Right lobe of liver (tissue), 6 donors: ENCODE data around the gene DEFB132. TPM values are rescaled to one million over a fixed set of nuclear protein-coding genes. Genes with fewer than 3 reads are reported as not detected.

Experiments used
- ATAC-seq, 4 donors: fragments of 200-7000 bp; cut with Tn5 transposase; one replicate each; pipeline ENCODE4 v1.9.1; 2020; ENCODE audit warnings: mild to moderate bottlenecking in 4 of 4, moderate library complexity in 4 of 4
- DNase-seq, 3 donors: peaks; one replicate each; pipeline ENCODE4 v3.0.0-alpha.2; 2020
- H3K27ac ChIP-seq, 3 donors: fragments of 200-600 bp; one replicate each; pipeline ENCODE4 v1.8.0; 2022
- H3K27me3 ChIP-seq, 2 donors: fragments of 200-600 bp; one replicate each; pipeline ENCODE4 v1.8.0; 2022
- H3K36me3 ChIP-seq, 4 donors: fragments of 200-600 bp; sonication (generic) in 1 of 4; one replicate each; pipeline versions ENCODE4 v1.5.1 to v1.8.0; 2017 to 2022; ENCODE audit warnings: control low read depth in 1 of 4
- H3K4me1 ChIP-seq, 4 donors: fragments of 200-600 bp; sonication (generic) in 1 of 4; one replicate each; pipeline versions ENCODE4 v1.5.1 to v1.8.0; 2017 to 2022; ENCODE audit warnings: control low read depth in 1 of 4
- H3K4me3 ChIP-seq, 3 donors: fragments of 200-600 bp; one replicate each; pipeline ENCODE4 v1.8.0; 2022
- H3K9me3 ChIP-seq, 4 donors: fragments of 200-600 bp; sonication (generic) in 1 of 4; one replicate each; pipeline versions ENCODE4 v1.5.1 to v1.8.0; 2017 to 2022; ENCODE audit warnings: control low read depth in 1 of 4
- POLR2A ChIP-seq: fragments of 450-650 bp; IDR thresholded peaks from one replicate; pipeline ENCODE4 v1.6.1; 2017; ENCODE audit warnings: antibody characterized with exemption, mild to moderate bottlenecking
- WGBS: methylation state at CpG from one replicate; pipeline ENCODE4 v1.1.6; 2018; ENCODE audit warnings: low coverage, low lambda C conversion rate; ENCODE audit not compliant: insufficient coverage; ENCODE audit errors: missing lambda C conversion rate; 5-methylcytosine and 5-hydroxymethylcytosine counted together
- intact Hi-C, 2 donors: fragments of 100-400 bp; cut with DNase I; formaldehyde crosslinking; loops; one replicate each; pipeline versions ENCODE4 v1.11.2 to v1.14.1; 2022
- total RNA-seq, 6 experiments: library from RNA; depleted of rRNA in 2 of 6; stranded (reverse); fragments of >200 nt in 2 of 6; fragmentation: NEBNext Ultra II Directional in 3 of 6; extraction: Animal tissue kit (Norgen Biotek cat#: 25700) in 3 of 6; gene quantifications; one replicate each; pipeline versions ENCODE4 v1.1.0 to v1.2.4, GENCODE V29; 2016 to 2023
- TF ChIP-seq, protein P1 (sequence below), 4 donors: fragments of 200-600 bp in 3 of 4; fragments of 450-650 bp in 1 of 4; IDR thresholded peaks; one replicate each; pipeline versions ENCODE4 v1.5.1 to v1.8.0; 2016 to 2022; ENCODE audit warnings: antibody characterized with exemption in 4 of 4, mild to moderate bottlenecking in 2 of 4
- donor health status: DM: no; HTN: yes; CAD: no.
- donor health status: DM: no; HTN: no; CAD: no.
- donor health status: DM: no; HTN: no; CAD: no.
- donor health status: DM: no; HTN: yes; CAD: no.
- donor health status: DM: no; HTN: yes; CAD: no.

Gene DEFB132
- total RNA-seq, 6 experiments from 2014 or later = 0.30 to 0.35 (median 0.31) TPM; not detected in 3

GRCh38 chr20:300345-300990 lies 42.9 kb downstream of the DEFB132 start:
- ATAC-seq = no peak
- Histone ChIP-seq H3K27me3 (no peaks in the 10 kb centered on the region), H3K9me3 (no peaks in the 10 kb centered on the region), H3K4me3 (peak overlapping the region in 1 of 3 donors; percentile 89), H3K36me3 (no peaks in the 10 kb centered on the region), H3K4me1 (peaks cover 0 to 33% (median 9%) of the 10 kb centered on the region in 4 donors), H3K27ac (no peak overlapping the region)
- no peak for TF ChIP-seq POLR2A
- TF ChIP-seq, protein P1, sequence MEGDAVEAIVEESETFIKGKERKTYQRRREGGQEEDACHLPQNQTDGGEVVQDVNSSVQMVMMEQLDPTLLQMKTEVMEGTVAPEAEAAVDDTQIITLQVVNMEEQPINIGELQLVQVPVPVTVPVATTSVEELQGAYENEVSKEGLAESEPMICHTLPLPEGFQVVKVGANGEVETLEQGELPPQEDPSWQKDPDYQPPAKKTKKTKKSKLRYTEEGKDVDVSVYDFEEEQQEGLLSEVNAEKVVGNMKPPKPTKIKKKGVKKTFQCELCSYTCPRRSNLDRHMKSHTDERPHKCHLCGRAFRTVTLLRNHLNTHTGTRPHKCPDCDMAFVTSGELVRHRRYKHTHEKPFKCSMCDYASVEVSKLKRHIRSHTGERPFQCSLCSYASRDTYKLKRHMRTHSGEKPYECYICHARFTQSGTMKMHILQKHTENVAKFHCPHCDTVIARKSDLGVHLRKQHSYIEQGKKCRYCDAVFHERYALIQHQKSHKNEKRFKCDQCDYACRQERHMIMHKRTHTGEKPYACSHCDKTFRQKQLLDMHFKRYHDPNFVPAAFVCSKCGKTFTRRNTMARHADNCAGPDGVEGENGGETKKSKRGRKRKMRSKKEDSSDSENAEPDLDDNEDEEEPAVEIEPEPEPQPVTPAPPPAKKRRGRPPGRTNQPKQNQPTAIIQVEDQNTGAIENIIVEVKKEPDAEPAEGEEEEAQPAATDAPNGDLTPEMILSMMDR (IDR thresholded peaks at IDR 0.05) = no peak
- DNase-seq = no peak
- WGBS = 28% methylated on average over 6 of the region's 10 CpGs
- intact Hi-C loops = no loop called here

GRCh38 chr20:301886-302848 lies 44.6 kb downstream of the DEFB132 start:
- DNase-seq (no peak), ATAC-seq (no peak)
- WGBS = 84% methylated on average over 9 of the region's 13 CpGs
- Histone ChIP-seq H3K27me3 (no peaks in the 10 kb centered on the region), H3K4me3 (no peak overlapping the region), H3K36me3 (no peaks in the 10 kb centered on the region), H3K9me3 (no peaks in the 10 kb centered on the region), H3K4me1 (peaks cover 0 to 28% (median 9%) of the 10 kb centered on the region in 4 donors), H3K27ac (peak overlapping the region in 2 of 3 donors; percentile 1 to 13)
- intact Hi-C loops = no loop called here
- TF ChIP-seq POLR2A = no peak
- TF ChIP-seq, protein P1 (IDR thresholded peaks at IDR 0.05) = no peak

GRCh38 chr20:305745-306144 lies 48.2 kb downstream of the DEFB132 start:
- Histone ChIP-seq H3K27ac (no peak overlapping the region), H3K9me3 (no peaks in the 10 kb centered on the region), H3K36me3 (no peaks in the 10 kb centered on the region), H3K27me3 (no peaks in the 10 kb centered on the region), H3K4me3 (no peak overlapping the region), H3K4me1 (peaks cover 0 to 7% (median 0%) of the 10 kb centered on the region in 4 donors)
- ATAC-seq = no peak
- no peak for DNase-seq
- intact Hi-C loops = no loop called here
- TF ChIP-seq POLR2A = no peak
- TF ChIP-seq, protein P1 (IDR thresholded peaks at IDR 0.05) = no peak
- 62% methylated on average over 9 of the region's 11 CpGs for WGBS

GRCh38 chr20:308427-309038 lies 51.0 kb downstream of the DEFB132 start:
- Histone ChIP-seq H3K27me3 (no peaks in the 10 kb centered on the region), H3K9me3 (no peaks in the 10 kb centered on the region), H3K4me3 (no peak overlapping the region), H3K36me3 (no peaks in the 10 kb centered on the region), H3K4me1 (no peaks in the 10 kb centered on the region), H3K27ac (peak overlapping the region in 1 of 3 donors; percentile 54)
- intact Hi-C loops = no loop called here
- TF ChIP-seq POLR2A = no peak
- TF ChIP-seq, protein P1 (IDR thresholded peaks at IDR 0.05) = no peak
- DNase-seq (no peak), ATAC-seq (no peak)
- WGBS = 77% methylated on average over 5 of the region's 7 CpGs
